ENCODE results near the gene SMYD1.

- TF ChIP-seq, protein P1, sequence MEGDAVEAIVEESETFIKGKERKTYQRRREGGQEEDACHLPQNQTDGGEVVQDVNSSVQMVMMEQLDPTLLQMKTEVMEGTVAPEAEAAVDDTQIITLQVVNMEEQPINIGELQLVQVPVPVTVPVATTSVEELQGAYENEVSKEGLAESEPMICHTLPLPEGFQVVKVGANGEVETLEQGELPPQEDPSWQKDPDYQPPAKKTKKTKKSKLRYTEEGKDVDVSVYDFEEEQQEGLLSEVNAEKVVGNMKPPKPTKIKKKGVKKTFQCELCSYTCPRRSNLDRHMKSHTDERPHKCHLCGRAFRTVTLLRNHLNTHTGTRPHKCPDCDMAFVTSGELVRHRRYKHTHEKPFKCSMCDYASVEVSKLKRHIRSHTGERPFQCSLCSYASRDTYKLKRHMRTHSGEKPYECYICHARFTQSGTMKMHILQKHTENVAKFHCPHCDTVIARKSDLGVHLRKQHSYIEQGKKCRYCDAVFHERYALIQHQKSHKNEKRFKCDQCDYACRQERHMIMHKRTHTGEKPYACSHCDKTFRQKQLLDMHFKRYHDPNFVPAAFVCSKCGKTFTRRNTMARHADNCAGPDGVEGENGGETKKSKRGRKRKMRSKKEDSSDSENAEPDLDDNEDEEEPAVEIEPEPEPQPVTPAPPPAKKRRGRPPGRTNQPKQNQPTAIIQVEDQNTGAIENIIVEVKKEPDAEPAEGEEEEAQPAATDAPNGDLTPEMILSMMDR (IDR thresholded peaks at IDR 0.05; ENCODE audit: extremely low read depth in 1 of 2, insufficient read depth in 1 of 2, low read depth in 1 of 2, low read length in 2 of 2): no peak
- TF ChIP-seq FOS (IDR thresholded peaks at IDR 0.05; ENCODE audit: borderline replicate concordance, insufficient read depth, low read length) (no peak), POLR2A (IDR thresholded peaks at IDR 0.05; ENCODE audit: low read depth, low read length) (no peak), EZH2 (IDR thresholded peaks at IDR 0.05; ENCODE audit: borderline replicate concordance, low read depth, low read length, severe bottlenecking) (no peak)
Measured at GRCh38 chr2:88027697-88028389, 39.8 kb upstream of the SMYD1 start.
